B cell (primary cell): Measurements from ENCODE around the gene FBRS. TPM values are rescaled to one million over a fixed set of nuclear protein-coding genes. Genes with fewer than 3 reads are reported as not detected.
A peak's percentile ranks its signal among the peaks of the same experiment; 100 is the strongest.

Source experiments
- ATAC-seq: fragments of 200-7000 bp; cut with Tn5 transposase; one replicate; pipeline ENCODE4 v1.10.0; 2021; ENCODE audit warnings: low read depth, mild to moderate bottlenecking, moderate number of reproducible peaks, moderate library complexity
- CTCF ChIA-PET: fragments of 350-600 bp; sonication (Branson Sonifier 250); formaldehyde crosslinking; loops from one replicate; lab custom pipeline; 2021; ENCODE audit warnings: antibody characterized with exemption, inconsistent platforms; lab: Charles Lee
- POLR2A ChIA-PET: fragments of 350-600 bp; sonication (Branson Sonifier 250); formaldehyde crosslinking; loops from one replicate; lab custom pipeline; 2021; ENCODE audit warnings: antibody characterized with exemption; lab: Charles Lee
- DNase-seq: peaks from one replicate; pipeline ENCODE4 v3.0.0; 2013
- H2AFZ ChIP-seq: 2 replicates; pipeline ENCODE4 v1.6.1; 2012; ENCODE audit warnings: mild to moderate bottlenecking, low read depth, low read length; ENCODE audit not compliant: insufficient read depth, poor library complexity, severe bottlenecking
- H3K27ac ChIP-seq, 2 donors: 1 replicate in 1 of 2; 2 replicates in 1 of 2; pipeline ENCODE4 v1.5.1; 2012 to 2013; ENCODE audit warnings: low read length in 2 of 2, mild to moderate bottlenecking in 2 of 2, moderate library complexity in 1 of 2
- H3K27me3 ChIP-seq, 4 experiments: fragments of 200-600 bp in 1 of 4; sonication (generic) in 1 of 4; replicated peaks in 1 of 4; 1 replicate in 2 of 4; 2 replicates in 2 of 4; pipeline versions ENCODE4 v1.6.1 to v1.7.0; 2013 to 2016; ENCODE audit warnings: low read length in 3 of 4, mild to moderate bottlenecking in 2 of 4, mixed read lengths in 1 of 4, moderate library complexity in 1 of 4; ENCODE audit not compliant: insufficient read depth in 4 of 4, control insufficient read depth in 3 of 4; ENCODE audit errors: control extremely low read depth in 1 of 4
- H3K36me3 ChIP-seq, 2 experiments: replicated peaks in 1 of 2; 1 replicate in 1 of 2; 2 replicates in 1 of 2; pipeline versions ENCODE4 v1.6.1 to v1.7.1; 2013; ENCODE audit warnings: low read length in 1 of 2; ENCODE audit not compliant: insufficient read depth in 2 of 2, control insufficient read depth in 1 of 2; ENCODE audit errors: control extremely low read depth in 1 of 2, extremely low read depth in 1 of 2
- H3K4me1 ChIP-seq, 2 donors: fragments of 200-600 bp in 1 of 2; sonication (generic) in 1 of 2; 1 replicate in 1 of 2; 2 replicates in 1 of 2; pipeline versions ENCODE4 v1.5.1 to v1.6.1; 2013 to 2017; ENCODE audit warnings: low read length in 2 of 2; ENCODE audit not compliant: control insufficient read depth in 2 of 2, insufficient read depth in 2 of 2
- H3K4me2 ChIP-seq: replicated peaks from 2 replicates; pipeline ENCODE3; 2012; ENCODE audit warnings: mild to moderate bottlenecking, low read depth, low read length; ENCODE audit not compliant: poor library complexity, severe bottlenecking
- H3K4me3 ChIP-seq, 5 experiments: fragments of 200-600 bp in 1 of 5; sonication (generic) in 1 of 5; 1 replicate in 3 of 5; 2 replicates in 2 of 5; pipeline versions ENCODE4 v1.5.1 to v1.7.0; 2011 to 2016; ENCODE audit warnings: low read length in 4 of 5, mild to moderate bottlenecking in 4 of 5, low read depth in 2 of 5, control low read depth in 1 of 5, moderate library complexity in 1 of 5; ENCODE audit not compliant: insufficient read depth in 1 of 5; ENCODE audit errors: control extremely low read depth in 1 of 5, extremely low read depth in 1 of 5
- H3K79me2 ChIP-seq: fragments of 200-600 bp; sonication (generic); one replicate; pipeline ENCODE4 v1.6.0; 2016; ENCODE audit warnings: low read length; ENCODE audit not compliant: control insufficient read depth, insufficient read depth
- H3K9ac ChIP-seq: fragments of 200-600 bp; sonication (generic); 2 replicates; pipeline ENCODE4 v1.6.1; 2017; ENCODE audit warnings: mild to moderate bottlenecking, low read length, moderate library complexity
- H3K9me3 ChIP-seq, 3 donors: one replicate each; pipeline versions ENCODE4 v1.6.1 to v1.7.1; 2013; ENCODE audit warnings: low read length in 2 of 3; ENCODE audit not compliant: control insufficient read depth in 2 of 3, insufficient read depth in 1 of 3; ENCODE audit errors: control extremely low read depth in 1 of 3
- H4K20me1 ChIP-seq: 2 replicates; pipeline ENCODE4 v1.6.0; 2012; ENCODE audit warnings: mild to moderate bottlenecking, low read length; ENCODE audit not compliant: insufficient read depth, control insufficient read depth, poor library complexity, severe bottlenecking
- H3K27ac Mint-ChIP-seq: one replicate; pipeline ENCODE4 v1.8.0; 2021; ENCODE audit warnings: mixed read lengths
- H3K27me3 Mint-ChIP-seq: one replicate; pipeline ENCODE4 v1.8.0; 2021; ENCODE audit warnings: mixed read lengths
- H3K4me1 Mint-ChIP-seq: one replicate; pipeline ENCODE4 v1.8.0; 2021; ENCODE audit warnings: mixed read lengths
- H3K4me3 Mint-ChIP-seq: one replicate; pipeline ENCODE4 v1.8.0; 2021; ENCODE audit warnings: mixed read lengths
- H3K9me3 Mint-ChIP-seq: one replicate; pipeline ENCODE4 v1.8.0; 2022; ENCODE audit warnings: mixed read lengths; ENCODE audit not compliant: insufficient read depth
- EZH2 ChIP-seq: IDR thresholded peaks from 2 replicates; pipeline ENCODE4 v1.6.1; 2012; ENCODE audit warnings: borderline replicate concordance, low read depth, mild to moderate bottlenecking, moderate library complexity, low read length; ENCODE audit not compliant: insufficient read depth, poor library complexity, severe bottlenecking
- WGBS: methylation state at CpG from one replicate; pipeline ENCODE4 v1.1.5; 2013; ENCODE audit warnings: missing lambda C conversion rate; ENCODE audit not compliant: insufficient coverage; 5-methylcytosine and 5-hydroxymethylcytosine counted together
- intact Hi-C: fragments of 100-400 bp; cut with micrococcal nuclease; formaldehyde crosslinking; loops from one replicate; pipeline ENCODE4 v1.10.0; 2022
- polyA plus RNA-seq: library from polyadenylated mRNA; depleted of rRNA; stranded (reverse); fragments of >200 nt; gene quantifications from 2 replicates; pipeline ENCODE4 v1.2.3, GENCODE V29; 2012
- total RNA-seq, 2 donors: library from RNA; stranded (reverse); fragments of 120-200 nt in 1 of 2; gene quantifications; 1 replicate in 1 of 2; 2 replicates in 1 of 2; pipeline versions ENCODE4 v1.2.3 to v1.2.4, GENCODE V29; 2013 to 2022
- TF ChIP-seq, protein P1 (sequence below): fragments of 200-600 bp; IDR thresholded peaks from one replicate; pipeline ENCODE4 v1.8.0; 2022; ENCODE audit warnings: antibody characterized with exemption, mild to moderate bottlenecking

The FBRS gene
- total and polyA plus RNA-seq, 2 donors (not counting 1 experiment from before 2014, with no cell fraction given), result 68.3 to 194 TPM

- CTCF ChIA-PET, result no interaction called here
- Histone ChIP-seq H3K4me1 (peaks cover 5 to 9% of the 10 kb centered on the region in 2 donors), H3K4me2 (peak overlapping the region; percentile 26), H3K4me3 (no peak overlapping the region), H3K9me3 (no peaks in the 10 kb centered on the region), H4K20me1 (peaks cover 30% of the 10 kb centered on the region), H3K36me3 (peaks cover 8 to 86% of the 10 kb centered on the region in 2 experiments), H3K79me2 (peaks cover 30% of the 10 kb centered on the region), H3K27ac (peak overlapping the region; percentile 20 to 68), H2AFZ (no peak overlapping the region), H3K27me3 (no peaks in the 10 kb centered on the region), H3K9ac (no peak overlapping the region)
- Mint-ChIP-seq H3K9me3 (no peaks in the 10 kb centered on the region), H3K4me3 (peak overlapping the region; percentile 66), H3K4me1 (peaks cover 17% of the 10 kb centered on the region), H3K27ac (peak overlapping the region; percentile 90), H3K27me3 (no peaks in the 10 kb centered on the region)
- POLR2A ChIA-PET, result no interaction called here
- intact Hi-C loops, result loop anchor here (2.0 kb wide), 1 partner anchor 17 kb away; the partner anchor contains the start of gene SRCAP
- peak; percentile 96 for ATAC-seq
- WGBS, result 85% methylated on average over 10 of the region's 17 CpGs
- peak; percentile 64 for DNase-seq
- TF ChIP-seq, protein P1, sequence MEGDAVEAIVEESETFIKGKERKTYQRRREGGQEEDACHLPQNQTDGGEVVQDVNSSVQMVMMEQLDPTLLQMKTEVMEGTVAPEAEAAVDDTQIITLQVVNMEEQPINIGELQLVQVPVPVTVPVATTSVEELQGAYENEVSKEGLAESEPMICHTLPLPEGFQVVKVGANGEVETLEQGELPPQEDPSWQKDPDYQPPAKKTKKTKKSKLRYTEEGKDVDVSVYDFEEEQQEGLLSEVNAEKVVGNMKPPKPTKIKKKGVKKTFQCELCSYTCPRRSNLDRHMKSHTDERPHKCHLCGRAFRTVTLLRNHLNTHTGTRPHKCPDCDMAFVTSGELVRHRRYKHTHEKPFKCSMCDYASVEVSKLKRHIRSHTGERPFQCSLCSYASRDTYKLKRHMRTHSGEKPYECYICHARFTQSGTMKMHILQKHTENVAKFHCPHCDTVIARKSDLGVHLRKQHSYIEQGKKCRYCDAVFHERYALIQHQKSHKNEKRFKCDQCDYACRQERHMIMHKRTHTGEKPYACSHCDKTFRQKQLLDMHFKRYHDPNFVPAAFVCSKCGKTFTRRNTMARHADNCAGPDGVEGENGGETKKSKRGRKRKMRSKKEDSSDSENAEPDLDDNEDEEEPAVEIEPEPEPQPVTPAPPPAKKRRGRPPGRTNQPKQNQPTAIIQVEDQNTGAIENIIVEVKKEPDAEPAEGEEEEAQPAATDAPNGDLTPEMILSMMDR, result no peak
- TF ChIP-seq EZH2, result no peak
Measured at GRCh38 chr16:30715750-30716445, 57.7 kb downstream of the FBRS start.

DNA sequence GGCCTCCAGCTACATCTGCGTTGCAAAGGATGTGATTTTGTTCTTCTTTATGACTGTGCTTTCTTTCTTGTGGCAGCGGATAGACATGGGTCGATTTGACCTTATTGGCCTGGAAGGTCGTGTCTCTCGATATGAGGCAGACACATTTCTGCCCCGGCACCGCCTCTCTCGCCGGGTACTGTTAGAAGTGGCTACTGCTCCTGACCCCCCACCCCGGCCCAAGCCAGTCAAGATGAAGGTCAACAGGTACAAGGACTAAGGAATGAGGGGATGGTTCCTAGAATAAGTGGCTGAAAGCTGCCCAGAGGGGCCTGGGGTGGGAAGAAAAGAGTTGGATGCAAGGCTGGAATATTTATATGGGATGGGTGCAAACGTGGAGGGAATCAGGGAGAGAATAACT is 61.9 kb downstream of the FBRS start:
- H3K4me3 Mint-ChIP-seq, result no peak overlapping the region
- H3K27me3 Mint-ChIP-seq, result no peaks in the 10 kb centered on the region
- Histone ChIP-seq H3K9ac (no peak overlapping the region), H3K27me3 (no peaks in the 10 kb centered on the region), H3K4me3 (no peak overlapping the region), H3K4me2 (no peak overlapping the region), H3K36me3 (peaks cover 3 to 89% of the 10 kb centered on the region in 2 experiments), H3K27ac (no peak overlapping the region), H3K79me2 (peaks cover 28% of the 10 kb centered on the region), H3K4me1 (peaks cover 9 to 13% of the 10 kb centered on the region in 2 donors), H3K9me3 (no peaks in the 10 kb centered on the region), H4K20me1 (peaks cover 53% of the 10 kb centered on the region), H2AFZ (no peak overlapping the region)
- TF ChIP-seq, protein P1, result no peak
- TF ChIP-seq EZH2, result no peak
- intact Hi-C loops, result no loop called here
- H3K27ac Mint-ChIP-seq, result no peak overlapping the region
- no peak for DNase-seq
- H3K9me3 Mint-ChIP-seq, result no peaks in the 10 kb centered on the region
- POLR2A ChIA-PET, result no interaction called here
- no peak for ATAC-seq
- CTCF ChIA-PET, result interaction anchor here (1.2 kb wide), 1 partner anchor 26 kb away, joined by 3 read pairs; no protein-coding TSS in a partner anchor
- 94% methylated on average over 8 of the region's 11 CpGs for WGBS
- H3K4me1 Mint-ChIP-seq, result peaks cover 19% of the 10 kb centered on the region
